NCI-H2081 (cell line): ENCODE measurements around the gene UGT1A3.

Source experiments
- DNase-seq, 2 experiments: peaks; one replicate each; lab custom pipeline; 2025; lab: John Stamatoyannopoulos, UW

The UGT1A3 gene

DNA sequence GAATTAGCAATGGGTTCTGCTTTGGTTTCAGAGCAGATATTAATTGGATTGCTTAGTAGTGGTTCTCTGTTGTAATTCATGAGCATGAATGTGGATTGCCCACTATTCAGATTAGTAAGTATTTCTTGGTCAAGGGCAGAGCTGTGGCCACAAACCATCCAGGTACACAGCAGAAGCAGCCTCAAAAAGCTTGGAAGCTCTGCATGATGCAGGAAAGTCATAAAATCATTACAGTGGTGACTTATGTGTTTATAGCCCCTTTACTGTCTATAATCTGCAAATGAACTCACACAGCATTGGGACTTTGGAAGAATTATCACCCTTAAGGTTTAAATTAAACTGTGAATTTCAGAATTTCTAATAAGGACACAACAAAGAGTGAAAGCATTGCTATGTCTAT, 29.3 kb downstream of the UGT1A3 start:
- no peak for DNase-seq

- no peak for DNase-seq
Observed at GRCh38 chr2:233758849-233759248, 30.0 kb downstream of the UGT1A3 start.

GRCh38 chr2:233760043-233760442, 31.2 kb downstream of the UGT1A3 start, which contains the start of gene UGT1A1:
UGT1A1 (plus strand) TSS chr2:233760270; CDS start chr2:233760288, 18 bp downstream.
- no peak for DNase-seq

DNA sequence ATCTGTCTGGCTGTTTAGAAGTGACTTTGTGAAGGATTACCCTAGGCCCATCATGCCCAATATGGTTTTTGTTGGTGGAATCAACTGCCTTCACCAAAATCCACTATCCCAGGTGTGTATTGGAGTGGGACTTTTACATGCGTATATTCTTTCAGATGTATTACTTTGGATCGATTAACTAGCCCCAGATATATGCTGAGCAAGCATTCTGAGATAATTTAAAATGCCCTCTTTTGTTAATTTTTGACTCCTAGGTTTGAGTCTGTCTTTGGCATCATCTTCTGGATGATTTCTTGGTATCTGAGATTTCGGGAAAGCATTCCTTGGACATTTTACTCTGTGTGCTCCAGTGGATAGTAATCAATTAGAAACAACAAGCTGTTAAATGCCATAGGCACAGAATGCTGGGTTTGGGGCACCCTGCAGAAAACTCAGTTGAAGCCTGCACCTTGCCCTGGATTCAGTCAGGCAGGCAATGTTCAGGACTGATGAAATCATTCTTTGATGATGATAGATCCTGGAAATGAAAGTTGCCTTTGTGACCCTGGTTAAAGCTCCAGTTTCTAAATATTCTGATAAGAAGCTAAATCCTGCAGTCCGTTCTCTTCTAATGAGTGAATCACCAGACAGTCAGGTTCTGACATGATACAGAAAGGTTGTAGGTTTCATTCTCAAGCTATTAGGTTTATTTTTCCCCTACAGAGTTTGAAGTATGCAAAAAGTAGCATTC, 32.4 kb downstream of the UGT1A3 start:
- no peak for DNase-seq

GRCh38 chr2:233764264-233764663, 35.4 kb downstream of the UGT1A3 start:
- DNase-seq = no peak

DNA sequence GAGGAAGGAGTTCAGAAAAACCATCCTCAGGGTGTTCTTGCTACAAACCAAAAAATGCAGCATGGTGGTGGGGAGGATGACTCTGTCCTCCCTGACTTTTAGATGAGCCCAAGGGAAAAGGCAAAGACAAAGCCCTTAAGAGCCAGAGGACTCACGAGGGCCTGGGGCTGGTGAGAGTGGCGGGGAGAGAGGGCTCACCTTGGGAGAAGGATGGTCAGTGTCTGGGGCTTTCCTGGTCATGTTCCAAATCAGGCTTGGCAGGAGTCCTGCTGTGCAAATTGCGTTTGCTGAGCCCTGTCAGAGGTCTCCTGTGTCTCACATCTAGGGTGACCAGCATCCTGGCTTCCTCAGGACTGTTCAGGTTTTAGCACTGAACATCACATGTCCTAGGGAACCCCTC, 35.9 kb downstream of the UGT1A3 start:
- no peak for DNase-seq

GRCh38 chr2:233766416-233766815, 37.6 kb downstream of the UGT1A3 start:
- DNase-seq = no peak

- DNase-seq = no peak
Observed at GRCh38 chr2:233768076-233768475, 39.2 kb downstream of the UGT1A3 start.

DNA sequence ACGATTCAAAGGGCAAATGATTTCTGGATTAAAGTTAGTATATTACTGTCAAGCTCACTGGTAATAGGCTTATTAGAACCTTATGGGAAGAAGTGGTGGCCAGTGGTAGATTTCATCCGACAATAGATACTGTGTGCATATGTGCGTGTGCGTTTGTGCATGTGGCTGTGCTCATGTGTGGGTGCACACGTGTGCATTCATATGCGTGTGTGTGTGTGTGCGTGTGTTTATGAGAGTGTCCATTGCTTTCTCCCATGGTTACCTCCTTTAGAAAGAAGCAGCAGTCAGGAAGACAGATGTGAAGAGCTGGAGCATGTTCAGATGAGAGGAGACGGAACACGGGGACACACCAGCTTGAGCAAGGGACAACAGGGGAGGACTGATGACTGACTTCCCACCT, 40.4 kb downstream of the UGT1A3 start:
- no peak for DNase-seq

GRCh38 chr2:233772153-233772552, 43.3 kb downstream of the UGT1A3 start:
- no peak for DNase-seq

- DNase-seq = no peak
Observed at GRCh38 chr2:233772583-233772982, 43.7 kb downstream of the UGT1A3 start.

DNA sequence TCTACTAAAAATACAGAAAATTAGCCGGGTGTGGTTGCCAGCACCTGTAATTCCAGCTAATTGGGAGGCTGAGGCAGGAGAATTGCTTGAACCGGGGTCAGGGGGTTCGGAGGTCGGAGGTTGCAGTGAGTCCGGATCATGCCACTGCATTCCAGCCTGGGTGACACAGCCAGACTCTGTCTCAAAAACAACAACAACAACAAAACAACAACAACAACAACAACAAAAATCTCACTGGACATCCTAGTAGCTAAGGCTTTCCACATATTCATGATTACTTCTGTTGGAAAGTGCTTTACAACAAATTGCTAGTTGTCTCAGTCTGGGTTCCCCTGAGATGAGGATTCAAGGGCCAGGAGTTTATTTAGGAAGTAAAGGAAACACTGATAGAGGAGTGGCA, 45.0 kb downstream of the UGT1A3 start:
- DNase-seq = no peak

- DNase-seq = no peak
Observed at GRCh38 chr2:233775414-233775813, 46.6 kb downstream of the UGT1A3 start.

- DNase-seq = no peak
Observed at GRCh38 chr2:233778030-233778429, 49.2 kb downstream of the UGT1A3 start, which contains the start of gene MROH2A. MROH2A (plus strand) TSS chr2:233778330; CDS start chr2:233779359, 1,029 bp downstream.

DNA sequence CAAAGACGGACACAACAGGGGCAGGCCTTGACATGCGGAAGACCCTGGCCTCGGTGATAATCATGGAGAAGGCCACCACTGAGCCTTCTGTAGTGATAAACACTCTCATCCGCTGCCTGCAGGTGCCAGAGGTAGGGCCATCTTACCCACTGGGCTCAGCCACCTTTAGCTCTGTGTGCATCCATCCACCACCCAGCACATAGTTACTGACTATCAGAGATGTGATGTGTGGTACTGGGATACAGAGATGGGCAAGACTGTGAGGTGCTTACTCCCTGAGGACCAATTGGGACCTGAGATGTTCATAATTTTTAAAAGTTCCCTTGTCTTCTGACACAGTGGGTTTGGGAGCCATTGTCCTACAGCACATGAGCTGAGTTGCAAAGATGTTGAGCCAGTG, 50.9 kb downstream of the UGT1A3 start:
- DNase-seq = no peak

DNA sequence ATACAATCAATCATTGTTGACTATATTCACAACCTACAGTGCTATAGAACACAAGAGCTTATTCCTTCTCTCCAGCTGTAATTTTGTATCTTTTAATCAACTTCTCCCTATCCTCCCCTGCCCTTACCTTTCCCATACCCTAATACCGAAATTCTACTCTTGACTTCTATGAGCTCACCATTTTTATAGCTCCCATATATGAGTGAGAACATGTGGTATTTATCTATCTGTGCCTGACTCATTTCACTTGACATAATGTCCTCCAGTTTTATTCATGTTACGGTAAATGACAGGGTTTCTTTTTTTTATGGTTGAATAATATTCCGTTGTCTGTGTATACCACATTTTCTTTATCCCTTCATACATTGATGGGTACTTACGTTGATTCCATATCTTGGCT, 51.9 kb downstream of the UGT1A3 start:
- DNase-seq = no peak

DNA sequence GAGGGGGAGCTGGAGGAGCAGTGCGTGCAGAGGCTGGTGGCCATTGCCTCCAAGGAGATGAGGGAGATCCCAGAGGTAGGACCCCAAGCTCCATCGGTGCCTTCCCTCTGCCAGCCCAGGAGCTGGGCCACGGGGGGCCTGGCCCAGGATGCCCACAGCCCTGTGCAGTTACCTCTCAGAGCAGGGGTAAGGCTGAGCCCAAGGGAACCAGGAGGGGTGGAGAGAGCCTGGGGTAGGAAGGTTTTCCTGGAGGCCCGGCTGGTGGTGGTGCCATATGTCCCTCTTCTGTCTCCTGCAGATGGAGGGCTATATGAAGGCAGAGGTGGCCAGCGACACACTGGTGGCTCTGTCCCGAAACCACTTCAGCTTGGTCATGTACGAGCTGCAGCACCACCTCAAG, 60.7 kb downstream of the UGT1A3 start:
- DNase-seq = no peak

DNA sequence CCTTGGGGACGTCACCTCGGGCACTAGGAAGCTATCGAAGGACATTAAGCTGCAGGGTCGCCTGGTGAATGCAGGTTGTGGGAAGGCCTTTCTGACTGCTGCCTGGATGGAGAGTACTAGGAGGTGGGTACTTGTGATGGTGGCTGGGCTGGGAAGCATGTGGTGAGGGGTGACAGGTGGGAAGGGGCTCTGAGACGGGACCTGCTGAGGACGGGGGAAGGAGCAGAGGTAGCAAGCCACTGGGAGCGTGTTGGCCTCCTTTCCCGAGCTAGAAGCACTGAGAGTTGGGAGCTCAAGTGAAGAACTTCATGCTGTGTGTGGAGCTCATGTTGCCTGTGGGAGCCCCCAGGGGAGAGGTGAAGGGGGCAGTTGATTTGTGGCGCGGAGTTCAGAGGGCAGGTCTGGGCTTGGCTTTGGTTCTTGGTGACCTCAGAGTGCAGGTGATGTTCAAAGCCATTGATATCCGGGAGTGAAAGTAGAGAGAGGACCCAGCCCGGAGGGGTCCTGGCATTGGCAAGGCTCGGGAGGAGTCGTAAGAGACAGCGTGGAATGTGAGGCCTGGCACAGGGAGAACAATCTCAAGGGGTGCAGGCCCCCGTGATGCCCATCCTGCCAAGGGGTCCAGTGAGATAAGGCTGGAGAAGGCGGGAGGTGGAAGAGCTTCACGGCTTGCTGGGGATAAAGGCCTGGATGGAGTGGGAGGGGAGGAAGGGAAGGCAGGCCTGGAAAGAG, 62.5 kb downstream of the UGT1A3 start:
- no peak for DNase-seq

- DNase-seq = no peak
Observed at GRCh38 chr2:233791883-233792329, 63.1 kb downstream of the UGT1A3 start.

GRCh38 chr2:233792720-233793119, 63.9 kb downstream of the UGT1A3 start:
- no peak for DNase-seq

GRCh38 chr2:233793465-233794127, 64.8 kb downstream of the UGT1A3 start:
- no peak for DNase-seq

GRCh38 chr2:233794128-233794658, 65.4 kb downstream of the UGT1A3 start:
- no peak for DNase-seq
